Caco-2 (cell line): ENCODE measurements around the gene HK3. TPM values are rescaled to one million over a fixed set of nuclear protein-coding genes. Genes with fewer than 3 reads are reported as not detected.

ENCODE experiments used
- BruUV-seq: library from RNA; stranded (reverse); fragments of 400-500 nt; replicated peaks from 2 replicates; lab custom pipeline; 2021; lab: Mats Ljungman, UMichigan
- CTCF ChIA-PET: fragments of 300-600 bp; sonication (Branson Sonifier 250); formaldehyde crosslinking; loops from one replicate; lab custom pipeline; 2022; ENCODE audit warnings: antibody characterized with exemption; lab: Charles Lee
- POLR2A ChIA-PET: fragments of 300-600 bp; sonication (Branson Sonifier 250); formaldehyde crosslinking; loops from one replicate; lab custom pipeline; 2022; ENCODE audit warnings: antibody characterized with exemption; lab: Charles Lee
- DNase-seq, 2 experiments: peaks; one replicate each; pipeline versions ENCODE4 v3.0.0 to v3.0.0-alpha.2; 2020 to 2022
- H3K27me3 ChIP-seq: replicated peaks from 2 replicates; pipeline ENCODE4 v1.6.0; 2011; ENCODE audit warnings: low read length; ENCODE audit not compliant: control insufficient read depth, insufficient read depth
- H3K36me3 ChIP-seq: 2 replicates; pipeline ENCODE4 v1.5.1; 2011; ENCODE audit warnings: low read length; ENCODE audit not compliant: control insufficient read depth, insufficient read depth
- H3K4me1 ChIP-seq: fragments of 250-450 bp; sonication (Bioruptor Pico); 2 replicates; pipeline ENCODE4 v1.5.1; 2020; ENCODE audit warnings: mild to moderate bottlenecking
- H3K4me3 ChIP-seq: 2 replicates; pipeline ENCODE4 v1.5.1; 2011; ENCODE audit warnings: low read depth, mild to moderate bottlenecking, control low read depth, low read length
- H3K9me3 ChIP-seq: fragments of 250-450 bp; sonication (Bioruptor Pico); 2 replicates; pipeline ENCODE4 v1.5.1; 2020; ENCODE audit warnings: mild to moderate bottlenecking, moderate library complexity
- H3K27ac Mint-ChIP-seq: one replicate; pipeline ENCODE4 v1.8.0; 2022; ENCODE audit warnings: mixed read lengths; ENCODE audit not compliant: unreplicated experiment
- H3K27me3 Mint-ChIP-seq: one replicate; pipeline ENCODE4 v1.8.0; 2022; ENCODE audit warnings: mixed read lengths; ENCODE audit not compliant: insufficient read depth, unreplicated experiment
- H3K36me3 Mint-ChIP-seq: one replicate; pipeline ENCODE4 v1.8.0; 2022; ENCODE audit warnings: mild to moderate bottlenecking, mixed read lengths; ENCODE audit not compliant: insufficient read depth, unreplicated experiment
- H3K4me1 Mint-ChIP-seq: one replicate; pipeline ENCODE4 v1.8.0; 2022; ENCODE audit warnings: low read depth, mixed read lengths; ENCODE audit not compliant: unreplicated experiment
- H3K4me3 Mint-ChIP-seq: one replicate; pipeline ENCODE4 v1.8.0; 2022; ENCODE audit warnings: mild to moderate bottlenecking, moderate library complexity, mixed read lengths; ENCODE audit not compliant: unreplicated experiment
- H3K9me3 Mint-ChIP-seq: one replicate; pipeline ENCODE4 v1.8.0; 2022; ENCODE audit warnings: mixed read lengths; ENCODE audit not compliant: unreplicated experiment
- CTCF ChIP-seq, 2 experiments: fragments of 200-600 bp in 1 of 2; IDR thresholded peaks; 1 replicate in 1 of 2; 2 replicates in 1 of 2; pipeline versions ENCODE4 v1.5.1 to v1.8.0; 2011 to 2022; ENCODE audit warnings: antibody characterized with exemption in 1 of 2, control low read depth in 1 of 2, inconsistent platforms in 1 of 2, low read depth in 1 of 2, low read length in 1 of 2, mild to moderate bottlenecking in 1 of 2, moderate library complexity in 1 of 2; ENCODE audit not compliant: insufficient read depth in 1 of 2, severe bottlenecking in 1 of 2, unreplicated experiment in 1 of 2
- intact Hi-C: fragments of 100-400 bp; cut with micrococcal nuclease; formaldehyde crosslinking; loops from one replicate; pipeline ENCODE4 v1.10.0; 2022; ENCODE audit not compliant: unreplicated experiment
- total RNA-seq: library from RNA; stranded (reverse); gene quantifications from 2 replicates; pipeline ENCODE4 v1.2.3, GENCODE V29; 2022

HK3 gene
- total RNA-seq, 1 experiment from 2014 or later, result 0.29 TPM

- intact Hi-C loops, result no loop called here
- H3K27me3 ChIP-seq, result no peaks in the 10 kb centered on the region
- H3K4me1 ChIP-seq, result no peaks in the 10 kb centered on the region
- no peaks in the 10 kb centered on the region for H3K36me3 ChIP-seq
- H3K9me3 ChIP-seq, result no peaks in the 10 kb centered on the region
- ChIA-PET CTCF (no interaction called here), POLR2A (no interaction called here)
- Mint-ChIP-seq H3K27me3 (peaks cover 4% of the 10 kb centered on the region), H3K27ac (no peak overlapping the region), H3K4me1 (no peaks in the 10 kb centered on the region), H3K4me3 (no peak overlapping the region), H3K36me3 (no peaks in the 10 kb centered on the region), H3K9me3 (no peaks in the 10 kb centered on the region)
- no peak for TF ChIP-seq CTCF (IDR thresholded peaks at IDR 0.05; ENCODE audit: insufficient read depth in 1 of 2, low read depth in 1 of 2, low read length in 1 of 2, severe bottlenecking in 1 of 2, unreplicated experiment in 1 of 2)
- no TSS peak for BruUV-seq
- no peak overlapping the region for H3K4me3 ChIP-seq
- DNase-seq, result no peak
Observed at GRCh38 chr5:176884571-176884890, 14.6 kb downstream of the HK3 start.

DNA sequence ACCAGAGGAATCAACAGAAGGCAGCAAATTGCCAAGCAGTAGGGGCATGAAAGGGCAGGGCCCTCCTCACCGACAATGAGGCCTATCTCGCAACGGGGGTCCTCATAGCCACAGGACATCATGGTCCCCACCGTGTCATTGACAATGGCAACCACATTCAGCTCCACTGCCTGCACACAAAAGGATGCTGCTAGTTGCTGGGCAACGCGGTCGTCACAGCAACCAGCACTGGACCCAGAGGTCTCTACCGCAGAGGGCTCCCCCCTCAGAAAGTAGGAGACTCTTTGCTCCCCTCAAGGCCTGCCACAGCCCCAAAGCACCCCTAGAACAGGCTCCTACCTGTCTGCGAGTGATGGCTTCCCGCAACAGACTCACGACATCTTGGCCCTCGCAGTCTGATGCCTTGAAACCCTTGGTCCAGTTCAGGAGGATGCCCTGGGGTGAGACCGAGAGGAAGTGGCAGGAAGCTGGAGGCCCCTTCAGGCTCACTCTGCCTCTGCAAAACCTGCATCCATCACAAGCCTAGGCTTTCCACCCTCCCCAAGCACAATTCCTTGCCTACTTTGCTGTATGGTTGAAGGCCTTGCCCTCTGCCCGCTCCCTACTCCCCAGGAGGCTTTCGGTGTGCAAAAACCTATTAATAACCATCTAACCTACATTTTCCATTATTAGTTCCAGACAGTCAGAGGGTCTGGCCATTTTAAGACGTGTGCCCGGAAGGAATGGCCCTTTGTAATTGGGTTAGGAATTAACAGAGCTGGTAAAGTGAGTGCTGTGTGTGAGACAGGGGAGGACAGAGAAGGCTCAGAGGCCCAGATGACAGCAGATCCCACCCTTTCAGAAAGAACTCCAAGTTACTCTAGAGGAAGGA, 15.2 kb downstream of the HK3 start:
- no peak for DNase-seq
- Mint-ChIP-seq H3K27me3 (peaks cover 4% of the 10 kb centered on the region), H3K36me3 (no peaks in the 10 kb centered on the region), H3K4me3 (no peak overlapping the region), H3K4me1 (no peaks in the 10 kb centered on the region), H3K9me3 (no peaks in the 10 kb centered on the region), H3K27ac (no peak overlapping the region)
- POLR2A ChIA-PET, result no interaction called here
- H3K4me3 ChIP-seq, result no peak overlapping the region
- no TSS peak for BruUV-seq
- H3K4me1 ChIP-seq, result no peaks in the 10 kb centered on the region
- intact Hi-C loops, result no loop called here
- CTCF ChIA-PET, result no interaction called here
- no peaks in the 10 kb centered on the region for H3K9me3 ChIP-seq
- no peak for TF ChIP-seq CTCF (IDR thresholded peaks at IDR 0.05; ENCODE audit: insufficient read depth in 1 of 2, low read depth in 1 of 2, low read length in 1 of 2, severe bottlenecking in 1 of 2, unreplicated experiment in 1 of 2)
- H3K27me3 ChIP-seq, result no peaks in the 10 kb centered on the region
- no peaks in the 10 kb centered on the region for H3K36me3 ChIP-seq

GRCh38 chr5:176882567-176882903, 16.6 kb downstream of the HK3 start:
- Histone ChIP-seq H3K4me3 (no peak overlapping the region), H3K27me3 (no peaks in the 10 kb centered on the region), H3K4me1 (no peaks in the 10 kb centered on the region), H3K9me3 (no peaks in the 10 kb centered on the region), H3K36me3 (no peaks in the 10 kb centered on the region)
- CTCF ChIA-PET, result no interaction called here
- TF ChIP-seq CTCF (IDR thresholded peaks at IDR 0.05; ENCODE audit: insufficient read depth in 1 of 2, low read depth in 1 of 2, low read length in 1 of 2, severe bottlenecking in 1 of 2, unreplicated experiment in 1 of 2), result no peak
- no peak overlapping the region for H3K4me3 Mint-ChIP-seq
- no peaks in the 10 kb centered on the region for H3K4me1 Mint-ChIP-seq
- H3K27ac Mint-ChIP-seq, result no peak overlapping the region
- intact Hi-C loops, result no loop called here
- peaks cover 4% of the 10 kb centered on the region for H3K27me3 Mint-ChIP-seq
- H3K9me3 Mint-ChIP-seq, result no peaks in the 10 kb centered on the region
- BruUV-seq, result no TSS peak
- H3K36me3 Mint-ChIP-seq, result no peaks in the 10 kb centered on the region
- POLR2A ChIA-PET, result no interaction called here
- no peak for DNase-seq
